Mesenchymal stem cell (in vitro differentiated cells and primary cell): ENCODE data around the gene CCL11.

Experiments used
- DNase-seq: peaks from one replicate; pipeline ENCODE4 v3.0.0-alpha.2; 2013
- H2AFZ ChIP-seq: one replicate; pipeline ENCODE4 v1.6.1; 2013; ENCODE audit warnings: low read depth, mild to moderate bottlenecking, control low read depth, inconsistent platforms, low read length, moderate library complexity
- H2AK5ac ChIP-seq: 2 replicates; pipeline ENCODE4 v1.6.1; 2013; ENCODE audit warnings: low read length, moderate library complexity, mild to moderate bottlenecking, inconsistent platforms; ENCODE audit not compliant: severe bottlenecking
- H2BK120ac ChIP-seq: one replicate; pipeline ENCODE4 v1.6.1; 2013; ENCODE audit warnings: low read depth, mild to moderate bottlenecking, inconsistent platforms, low read length, moderate library complexity
- H2BK12ac ChIP-seq, 2 experiments: one replicate each; pipeline ENCODE4 v1.6.1; 2013; ENCODE audit warnings: inconsistent platforms in 2 of 2, low read length in 2 of 2, mild to moderate bottlenecking in 2 of 2, moderate library complexity in 2 of 2, control low read depth in 1 of 2
- H2BK15ac ChIP-seq: one replicate; pipeline ENCODE4 v1.6.1; 2013; ENCODE audit warnings: mild to moderate bottlenecking, low read depth, inconsistent platforms; ENCODE audit not compliant: poor library complexity, severe bottlenecking
- H2BK5ac ChIP-seq: 2 replicates; pipeline ENCODE4 v1.6.1; 2013; ENCODE audit warnings: low read depth, mild to moderate bottlenecking, low read length, control low read depth, inconsistent platforms; ENCODE audit not compliant: poor library complexity, severe bottlenecking
- H3K14ac ChIP-seq, 2 experiments: one replicate each; pipeline ENCODE4 v1.6.1; 2013; ENCODE audit warnings: inconsistent platforms in 2 of 2, low read length in 2 of 2, control low read depth in 1 of 2, mild to moderate bottlenecking in 1 of 2, moderate library complexity in 1 of 2
- H3K18ac ChIP-seq, 2 experiments: one replicate each; pipeline ENCODE4 v1.6.1; 2013; ENCODE audit warnings: inconsistent platforms in 2 of 2, low read length in 2 of 2, control low read depth in 1 of 2, low read depth in 1 of 2, mild to moderate bottlenecking in 1 of 2
- H3K23ac ChIP-seq, 2 experiments: one replicate each; pipeline ENCODE4 v1.6.1; 2013; ENCODE audit warnings: inconsistent platforms in 2 of 2, low read length in 2 of 2, mild to moderate bottlenecking in 2 of 2, moderate library complexity in 2 of 2, control low read depth in 1 of 2
- H3K27ac ChIP-seq: 2 replicates; pipeline ENCODE4 v1.5.1; 2013; ENCODE audit warnings: mild to moderate bottlenecking, moderate library complexity, low read length, control low read depth, inconsistent platforms; ENCODE audit not compliant: poor library complexity, severe bottlenecking
- H3K27me3 ChIP-seq, 2 experiments: 2 replicates each; pipeline versions ENCODE4 v1.6.1 to v1.7.0; 2013; ENCODE audit warnings: low read length in 2 of 2, mild to moderate bottlenecking in 2 of 2, moderate library complexity in 2 of 2, control low read depth in 1 of 2, inconsistent platforms in 1 of 2; ENCODE audit not compliant: control insufficient read depth in 1 of 2, insufficient read depth in 1 of 2
- H3K36me3 ChIP-seq, 2 experiments: 2 replicates each; pipeline versions ENCODE4 v1.6.1 to v1.7.0; 2013; ENCODE audit warnings: low read length in 2 of 2, control low read depth in 1 of 2, inconsistent platforms in 1 of 2, low read depth in 1 of 2, mild to moderate bottlenecking in 1 of 2; ENCODE audit not compliant: insufficient read depth in 2 of 2, control insufficient read depth in 1 of 2
- H3K4ac ChIP-seq, 2 experiments: one replicate each; pipeline ENCODE4 v1.6.1; 2013; ENCODE audit warnings: inconsistent platforms in 2 of 2, low read length in 2 of 2, mild to moderate bottlenecking in 2 of 2, moderate library complexity in 2 of 2, control low read depth in 1 of 2, low read depth in 1 of 2
- H3K4me1 ChIP-seq: 2 replicates; pipeline ENCODE4 v1.6.1; 2013; ENCODE audit warnings: low read depth, low read length, control low read depth; ENCODE audit not compliant: control insufficient read depth, insufficient read depth
- H3K4me2 ChIP-seq: 2 replicates; pipeline ENCODE4 v1.6.1; 2013; ENCODE audit warnings: low read length, mild to moderate bottlenecking, inconsistent platforms; ENCODE audit not compliant: poor library complexity, severe bottlenecking
- H3K4me3 ChIP-seq, 2 experiments: 2 replicates each; pipeline versions ENCODE4 v1.5.1 to v1.7.0; 2013; ENCODE audit warnings: low read length in 2 of 2, mild to moderate bottlenecking in 2 of 2, control low read depth in 1 of 2, low read depth in 1 of 2; ENCODE audit not compliant: insufficient read depth in 1 of 2
- H3K79me1 ChIP-seq: replicated peaks from 2 replicates; pipeline ENCODE4 v1.6.1; 2013; ENCODE audit warnings: mild to moderate bottlenecking, control low read depth, low read length, inconsistent platforms; ENCODE audit not compliant: poor library complexity, severe bottlenecking
- H3K9ac ChIP-seq: 2 replicates; pipeline ENCODE4 v1.7.0; 2013; ENCODE audit warnings: mild to moderate bottlenecking, low read length, moderate library complexity
- H3K9me3 ChIP-seq: 2 replicates; pipeline ENCODE4 v1.7.0; 2013; ENCODE audit warnings: mild to moderate bottlenecking, low read length; ENCODE audit not compliant: control insufficient read depth
- H4K8ac ChIP-seq: one replicate; pipeline ENCODE4 v1.6.1; 2013; ENCODE audit warnings: inconsistent platforms, mild to moderate bottlenecking, low read length, moderate library complexity
- H4K91ac ChIP-seq: one replicate; pipeline ENCODE4 v1.6.1; 2013; ENCODE audit warnings: mild to moderate bottlenecking, low read length, inconsistent platforms
- WGBS: methylation state at CpG from one replicate; pipeline ENCODE4 v1.1.7; 2013; ENCODE audit warnings: mixed read lengths; 5-methylcytosine and 5-hydroxymethylcytosine counted together

Gene CCL11

GRCh38 chr17:34246881-34247280 is 38.7 kb upstream of the CCL11 start:
- Histone ChIP-seq H4K91ac (no peak overlapping the region), H3K79me1 (no peaks in the 10 kb centered on the region), H3K4me2 (no peak overlapping the region), H2BK15ac (no peak overlapping the region), H3K9me3 (no peaks in the 10 kb centered on the region), H3K27me3 (peaks cover 0 to 4% of the 10 kb centered on the region in 2 experiments), H3K23ac (no peak overlapping the region), H2AFZ (no peak overlapping the region), H3K27ac (no peak overlapping the region), H3K18ac (no peak overlapping the region), H4K8ac (no peak overlapping the region), H3K4me1 (peaks cover 11% of the 10 kb centered on the region), H3K4me3 (no peak overlapping the region), H3K9ac (no peak overlapping the region), H3K36me3 (no peaks in the 10 kb centered on the region), H2BK5ac (no peak overlapping the region), H2BK12ac (no peak overlapping the region), H3K4ac (no peak overlapping the region), H3K14ac (no peak overlapping the region), H2AK5ac (no peak overlapping the region), H2BK120ac (no peak overlapping the region)
- WGBS, result 41% methylated on average over 2 of the region's 3 CpGs
- DNase-seq, result no peak

- Histone ChIP-seq H3K4me1 (peaks cover 14% of the 10 kb centered on the region), H2AK5ac (no peak overlapping the region), H3K27ac (peak overlapping the region; percentile 89), H3K27me3 (peaks cover 0 to 4% of the 10 kb centered on the region in 2 experiments), H3K36me3 (no peaks in the 10 kb centered on the region), H3K18ac (no peak overlapping the region), H3K79me1 (no peaks in the 10 kb centered on the region), H3K4me3 (no peak overlapping the region), H3K14ac (no peak overlapping the region), H2BK15ac (no peak overlapping the region), H2BK120ac (no peak overlapping the region), H4K8ac (no peak overlapping the region), H2AFZ (no peak overlapping the region), H2BK12ac (no peak overlapping the region), H3K9me3 (no peaks in the 10 kb centered on the region), H2BK5ac (no peak overlapping the region), H3K4me2 (no peak overlapping the region), H3K23ac (no peak overlapping the region), H3K4ac (no peak overlapping the region), H4K91ac (no peak overlapping the region), H3K9ac (peak overlapping the region; percentile 65)
- DNase-seq, result peak; percentile 40
- 73% methylated on average over 5 of the region's 6 CpGs for WGBS
Measured at GRCh38 chr17:34248511-34249024, 37.0 kb upstream of the CCL11 start.

GRCh38 chr17:34249061-34249460 is 36.5 kb upstream of the CCL11 start:
- 76% methylated on average over 1 of the region's 1 CpG for WGBS

GRCh38 chr17:34249478-34249877 is 36.1 kb upstream of the CCL11 start:
- no peaks in the 10 kb centered on the region for H3K79me1 ChIP-seq
- no peak overlapping the region for H2BK15ac ChIP-seq
- H2AFZ ChIP-seq, result no peak overlapping the region
- H2BK5ac ChIP-seq, result no peak overlapping the region
- no peak overlapping the region for H3K4me2 ChIP-seq
- H2AK5ac ChIP-seq, result peak overlapping the region; percentile 46
- H3K4me1 ChIP-seq, result peaks cover 18% of the 10 kb centered on the region
- no peak overlapping the region for H3K23ac ChIP-seq
- H3K9ac ChIP-seq, result peak overlapping the region; percentile 65
- H3K36me3 ChIP-seq, result no peaks in the 10 kb centered on the region
- DNase-seq, result no peak
- H3K27ac ChIP-seq, result peak overlapping the region; percentile 89
- H3K14ac ChIP-seq, result no peak overlapping the region
- H2BK120ac ChIP-seq, result no peak overlapping the region
- peaks cover 0 to 4% of the 10 kb centered on the region in 2 experiments for H3K27me3 ChIP-seq
- no peak overlapping the region for H3K18ac ChIP-seq
- 50% methylated on average over 1 of the region's 1 CpG for WGBS
- no peak overlapping the region for H2BK12ac ChIP-seq
- no peak overlapping the region for H4K8ac ChIP-seq
- no peak overlapping the region for H4K91ac ChIP-seq
- H3K9me3 ChIP-seq, result no peaks in the 10 kb centered on the region
- H3K4ac ChIP-seq, result peak overlapping the region in 1 of 2 experiments; percentile 31
- no peak overlapping the region for H3K4me3 ChIP-seq

More at GRCh38 chr17:34249061-34249460, 36.5 kb upstream of the CCL11 start:
- Histone ChIP-seq H3K4me1 (peaks cover 16% of the 10 kb centered on the region), H3K18ac (no peak overlapping the region), H3K4me3 (no peak overlapping the region), H4K8ac (no peak overlapping the region), H2AK5ac (no peak overlapping the region), H2BK120ac (no peak overlapping the region), H3K9ac (peak overlapping the region; percentile 65), H3K23ac (no peak overlapping the region), H2BK15ac (no peak overlapping the region), H2AFZ (no peak overlapping the region), H3K27ac (peak overlapping the region; percentile 89), H4K91ac (no peak overlapping the region), H3K14ac (no peak overlapping the region), H3K4ac (no peak overlapping the region), H2BK5ac (no peak overlapping the region), H3K27me3 (peaks cover 0 to 4% of the 10 kb centered on the region in 2 experiments), H3K79me1 (no peaks in the 10 kb centered on the region), H3K9me3 (no peaks in the 10 kb centered on the region), H3K4me2 (no peak overlapping the region), H2BK12ac (no peak overlapping the region), H3K36me3 (no peaks in the 10 kb centered on the region)
- DNase-seq, result no peak
